ENCODE measurements around the gene PLCB1. TPM values are rescaled to one million over a fixed set of nuclear protein-coding genes. Genes with fewer than 3 reads are reported as not detected.

Gene PLCB1
- total RNA-seq, 4 donors from 2014 or later, result 7.2 to 28.1 (median 9.6) TPM

DNA sequence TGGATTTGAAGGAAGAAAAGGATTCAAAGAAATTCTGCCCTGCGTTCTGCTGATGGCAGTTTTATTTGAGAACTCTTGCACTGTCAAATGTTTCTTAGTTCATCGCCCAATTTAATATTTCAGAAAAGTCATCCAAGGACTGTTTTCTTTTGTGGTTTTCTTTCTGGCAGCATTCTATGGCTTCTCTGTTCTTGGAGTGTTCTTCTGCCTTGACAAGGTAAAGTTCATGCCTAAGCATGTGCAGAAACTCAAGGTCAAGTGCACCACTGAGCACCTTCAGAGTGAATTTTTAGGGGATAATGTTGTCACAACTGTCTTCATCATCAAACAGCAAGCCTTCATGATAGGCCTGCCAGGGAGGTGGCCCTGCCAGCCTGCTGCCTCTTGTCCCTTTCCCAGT lies 225.6 kb downstream of the PLCB1 start:
- Histone ChIP-seq H3K4me3 (no peak overlapping the region), H3K27me3 (no peaks in the 10 kb centered on the region), H3K36me3 (no peaks in the 10 kb centered on the region), H3K27ac (no peak overlapping the region), H3K4me1 (no peaks in the 10 kb centered on the region), H3K9me3 (no peaks in the 10 kb centered on the region)
- no peak for DNase-seq
- TF ChIP-seq, protein P1, sequence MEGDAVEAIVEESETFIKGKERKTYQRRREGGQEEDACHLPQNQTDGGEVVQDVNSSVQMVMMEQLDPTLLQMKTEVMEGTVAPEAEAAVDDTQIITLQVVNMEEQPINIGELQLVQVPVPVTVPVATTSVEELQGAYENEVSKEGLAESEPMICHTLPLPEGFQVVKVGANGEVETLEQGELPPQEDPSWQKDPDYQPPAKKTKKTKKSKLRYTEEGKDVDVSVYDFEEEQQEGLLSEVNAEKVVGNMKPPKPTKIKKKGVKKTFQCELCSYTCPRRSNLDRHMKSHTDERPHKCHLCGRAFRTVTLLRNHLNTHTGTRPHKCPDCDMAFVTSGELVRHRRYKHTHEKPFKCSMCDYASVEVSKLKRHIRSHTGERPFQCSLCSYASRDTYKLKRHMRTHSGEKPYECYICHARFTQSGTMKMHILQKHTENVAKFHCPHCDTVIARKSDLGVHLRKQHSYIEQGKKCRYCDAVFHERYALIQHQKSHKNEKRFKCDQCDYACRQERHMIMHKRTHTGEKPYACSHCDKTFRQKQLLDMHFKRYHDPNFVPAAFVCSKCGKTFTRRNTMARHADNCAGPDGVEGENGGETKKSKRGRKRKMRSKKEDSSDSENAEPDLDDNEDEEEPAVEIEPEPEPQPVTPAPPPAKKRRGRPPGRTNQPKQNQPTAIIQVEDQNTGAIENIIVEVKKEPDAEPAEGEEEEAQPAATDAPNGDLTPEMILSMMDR (IDR thresholded peaks at IDR 0.05), result no peak
- no peak for TF ChIP-seq POLR2A (IDR thresholded peaks at IDR 0.05)

- H3K4me3 ChIP-seq, result no peak overlapping the region
- H3K27ac ChIP-seq, result no peak overlapping the region
- DNase-seq, result no peak
- H3K4me1 ChIP-seq, result no peaks in the 10 kb centered on the region
- no peaks in the 10 kb centered on the region for H3K9me3 ChIP-seq
- H3K36me3 ChIP-seq, result no peaks in the 10 kb centered on the region
- H3K27me3 ChIP-seq, result no peaks in the 10 kb centered on the region
- TF ChIP-seq, protein P1 (IDR thresholded peaks at IDR 0.05), result no peak
- no peak for TF ChIP-seq POLR2A (IDR thresholded peaks at IDR 0.05)
These were observed 228.0 kb downstream of the PLCB1 start for GRCh38 chr20:8360035-8360434.

GRCh38 chr20:8361006-8361652 lies 229.1 kb downstream of the PLCB1 start:
- H3K4me1 ChIP-seq, result no peaks in the 10 kb centered on the region
- no peak for DNase-seq
- H3K27ac ChIP-seq, result no peak overlapping the region
- TF ChIP-seq POLR2A (IDR thresholded peaks at IDR 0.05), result no peak
- TF ChIP-seq, protein P1 (IDR thresholded peaks at IDR 0.05), result peak in 3 of 6 experiments; percentile 16 to 30 (median 20)
- no peaks in the 10 kb centered on the region for H3K9me3 ChIP-seq
- H3K27me3 ChIP-seq, result no peaks in the 10 kb centered on the region
- H3K36me3 ChIP-seq, result no peaks in the 10 kb centered on the region
- no peak overlapping the region for H3K4me3 ChIP-seq

DNA sequence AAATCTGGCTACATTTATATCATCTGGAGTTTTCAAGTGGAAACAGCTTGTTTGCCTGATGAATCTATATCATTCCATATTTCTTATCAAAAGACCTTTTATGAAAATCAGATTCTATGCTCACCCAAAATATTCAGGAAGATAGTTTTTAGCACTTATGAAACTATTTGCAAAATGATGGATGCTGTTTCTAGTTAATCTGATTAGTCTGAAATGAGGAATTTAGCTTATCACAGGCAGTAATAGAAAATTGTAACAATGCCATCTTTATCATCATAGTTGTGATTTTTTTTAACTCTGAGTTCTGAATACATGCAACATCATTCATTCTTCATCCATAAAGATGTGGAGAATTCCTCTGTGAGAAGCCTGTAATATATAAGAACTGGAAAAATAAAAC lies 229.7 kb downstream of the PLCB1 start:
- Histone ChIP-seq H3K9me3 (no peaks in the 10 kb centered on the region), H3K36me3 (no peaks in the 10 kb centered on the region), H3K27me3 (no peaks in the 10 kb centered on the region), H3K27ac (no peak overlapping the region), H3K4me1 (no peaks in the 10 kb centered on the region), H3K4me3 (no peak overlapping the region)
- no peak for DNase-seq
- TF ChIP-seq, protein P1 (IDR thresholded peaks at IDR 0.05), result no peak
- no peak for TF ChIP-seq POLR2A (IDR thresholded peaks at IDR 0.05)

DNA sequence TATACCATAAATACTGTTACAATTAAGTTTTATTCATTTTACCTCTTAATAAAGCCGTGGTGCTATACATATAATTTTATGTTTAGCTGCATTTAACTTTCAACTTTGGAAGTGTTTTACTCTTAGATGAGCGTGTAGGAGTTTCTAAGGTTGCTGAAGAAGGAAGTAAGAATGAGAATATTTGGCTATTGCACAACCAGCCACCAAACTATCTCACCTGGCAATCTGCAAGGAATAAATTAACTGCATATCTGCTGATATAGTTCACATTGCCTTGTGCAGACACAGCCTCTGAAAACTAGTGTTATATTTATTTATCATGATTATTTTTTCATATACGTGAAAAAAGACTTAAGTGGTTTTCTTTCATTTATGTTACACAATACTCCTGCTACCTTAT lies 230.4 kb downstream of the PLCB1 start:
- H3K27ac ChIP-seq, result no peak overlapping the region
- no peaks in the 10 kb centered on the region for H3K27me3 ChIP-seq
- no peaks in the 10 kb centered on the region for H3K36me3 ChIP-seq
- H3K4me3 ChIP-seq, result no peak overlapping the region
- DNase-seq, result no peak
- no peaks in the 10 kb centered on the region for H3K9me3 ChIP-seq
- no peaks in the 10 kb centered on the region for H3K4me1 ChIP-seq
- TF ChIP-seq, protein P1 (IDR thresholded peaks at IDR 0.05), result no peak
- no peak for TF ChIP-seq POLR2A (IDR thresholded peaks at IDR 0.05)

All from Peyer's patch (tissue), 4 donors.